SH-SY5Y (cell line): ENCODE results near the gene FGF12.

Source experiments
- GATA2 ChIP-seq: IDR thresholded peaks from 2 replicates; pipeline ENCODE4 v1.6.1; 2011; ENCODE audit warnings: mild to moderate bottlenecking, low read depth, low read length
- GATA3 ChIP-seq: IDR thresholded peaks from 2 replicates; pipeline ENCODE4 v1.6.1; 2011; ENCODE audit warnings: low read depth, mild to moderate bottlenecking, low read length, moderate library complexity

DNA sequence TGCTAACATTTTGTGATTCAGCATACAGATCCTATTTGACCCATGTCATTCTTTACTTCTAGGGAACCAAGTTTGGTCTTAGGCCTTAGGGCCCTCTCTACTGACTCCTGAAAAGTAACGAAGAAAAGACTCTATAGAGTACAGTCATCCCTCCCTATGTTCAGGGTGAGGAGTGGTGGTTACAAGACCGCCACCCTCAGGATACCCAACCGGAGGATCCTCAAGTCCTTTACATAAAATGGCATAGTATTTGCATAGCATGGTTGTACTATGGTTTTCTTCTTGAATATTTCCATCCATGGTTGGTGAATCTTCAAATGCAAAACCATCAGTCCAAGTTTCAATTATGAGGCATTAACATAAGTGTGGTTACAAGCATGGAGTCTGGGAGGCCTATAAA is 327.6 kb downstream of the FGF12 start:
- TF ChIP-seq GATA3 (no peak), GATA2 (no peak)
